H1 (cell line): ENCODE measurements around the gene RNF212. TPM values are rescaled to one million over a fixed set of nuclear protein-coding genes. Genes with fewer than 3 reads are reported as not detected.

Experiments
- RNF2 ChIP-seq: fragments of 200-900, 300-1000 bp; sonication (generic); IDR thresholded peaks from 2 replicates; pipeline ENCODE4 v1.7.1; 2016; ENCODE audit warnings: borderline replicate concordance, low read depth, mild to moderate bottlenecking, antibody characterized with exemption, low read length; ENCODE audit not compliant: poor library complexity, severe bottlenecking; ENCODE audit errors: missing control alignments
- polyA plus RNA-seq, 7 experiments: library from polyadenylated mRNA; depleted of rRNA in 3 of 7; stranded (reverse) in 5 of 7; unstranded in 2 of 7; fragments of >200 nt in 5 of 7; fragments of 200-250 nt in 2 of 7; gene quantifications; 1 replicate in 5 of 7; 2 replicates in 1 of 7; 4 replicates in 1 of 7; pipeline versions ENCODE4 v1.2.1 to v1.2.3, GENCODE V29; 2011 to 2013; ENCODE audit warnings: missing spikeins in 2 of 7, mixed read lengths in 2 of 7
- total RNA-seq: library from RNA; stranded (reverse); fragmentation: NEBNext Ultra II Directional; extraction: Animal tissue kit (Norgen Biotek cat#: 25700); gene quantifications from 2 replicates; pipeline ENCODE4 v1.2.1, GENCODE V29; 2021

RNF212 gene
- total and polyA plus RNA-seq, 2 of the 8 experiments (the other 6 are each of a cell fraction or from before 2014, with no cell fraction given): 3.4 to 5.4 TPM

DNA sequence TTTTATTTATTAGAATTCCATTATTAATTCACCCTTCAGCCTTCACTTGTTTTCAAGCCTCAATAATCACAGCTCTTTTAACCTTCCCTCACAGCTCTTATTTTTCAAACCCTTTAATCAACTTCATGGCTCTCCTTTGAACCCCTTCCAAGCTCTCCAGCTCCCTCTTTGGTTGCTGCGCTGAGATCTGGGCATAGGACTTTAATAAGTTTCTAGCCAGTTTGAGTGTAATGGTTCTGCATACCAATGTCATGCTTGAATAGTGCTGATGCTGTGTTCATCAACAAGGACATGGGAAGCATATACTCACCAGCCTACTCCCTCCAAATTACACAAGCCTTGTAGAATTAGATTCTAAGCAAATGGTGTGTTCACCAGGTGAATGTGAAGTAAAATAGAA, 3.5 kb upstream of the RNF212 start (continued):
- TF ChIP-seq RNF2: no peak
